Body of pancreas (tissue), 4 donors: ENCODE data around the gene ANKRD39.
A peak's percentile ranks its signal among the peaks of the same experiment; 100 is the strongest.

ENCODE experiments used
- CTCF ChIP-seq, 7 experiments: fragments of 450-650 bp in 4 of 7; fragments of 200-600 bp in 3 of 7; sonication (generic) in 3 of 7; IDR thresholded peaks; one replicate each; pipeline ENCODE4 v1.5.1; 2016 to 2019; ENCODE audit warnings: antibody characterized with exemption in 7 of 7
- POLR2A ChIP-seq, 3 donors: fragments of 450-650 bp; IDR thresholded peaks; one replicate each; pipeline ENCODE4 v1.6.1; 2016; ENCODE audit warnings: antibody characterized with exemption in 3 of 3, mild to moderate bottlenecking in 2 of 3

DNA sequence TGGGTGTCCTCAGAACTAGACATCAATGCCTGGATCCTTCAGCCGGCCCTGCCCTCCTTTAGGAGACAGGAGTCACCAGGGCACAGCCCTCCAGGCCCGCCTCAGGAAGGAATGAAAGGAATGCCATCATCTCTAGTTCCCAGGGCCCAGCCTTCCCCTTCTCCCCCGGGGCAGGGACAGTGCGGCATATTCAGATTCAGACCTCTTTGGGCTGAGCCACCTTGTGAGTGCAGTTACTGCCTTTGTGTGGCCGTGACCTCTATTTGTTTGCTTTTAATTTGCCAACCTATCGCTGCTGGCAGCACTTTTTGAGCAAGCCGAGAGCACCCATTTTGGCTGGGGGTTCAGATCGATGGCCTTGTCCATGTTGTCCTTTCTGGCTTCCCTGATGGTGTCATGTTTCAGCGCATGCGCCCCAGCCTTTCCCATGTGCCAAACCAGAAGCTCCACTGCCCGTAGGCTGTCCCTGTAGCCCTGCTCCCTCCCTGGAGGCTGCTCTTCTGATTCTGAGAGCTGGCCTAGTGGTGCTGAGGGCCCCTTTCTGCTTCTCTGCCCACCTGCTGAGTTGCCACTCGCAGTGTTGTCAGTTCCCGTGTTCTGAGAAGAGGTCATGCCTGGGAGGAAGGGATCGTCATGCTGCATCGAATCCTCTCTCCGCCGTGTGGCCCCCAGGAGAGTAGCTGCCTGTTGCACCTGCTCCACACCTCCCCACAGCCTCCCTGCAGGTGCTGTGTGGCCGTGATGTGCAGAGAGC is 24.9 kb downstream of the ANKRD39 start:
- TF ChIP-seq POLR2A (IDR thresholded peaks at IDR 0.05): no peak
- peak in 1 of 7 experiments; percentile 15 for TF ChIP-seq CTCF (IDR thresholded peaks at IDR 0.05)
